SJSA1 (cell line): ENCODE measurements around the gene AHRR. TPM values are rescaled to one million over a fixed set of nuclear protein-coding genes. Genes with fewer than 3 reads are reported as not detected.

Experiments used
- DNase-seq, 2 experiments: peaks; one replicate each; pipeline ENCODE4 v3.0.0-alpha.2; 2015 to 2020; ENCODE audit warnings: low spot score in 2 of 2, low read depth in 1 of 2
- H3K27ac ChIP-seq: fragments of 250-450 bp; sonication (Bioruptor Pico); 2 replicates; pipeline ENCODE4 v1.5.1; 2020; ENCODE audit warnings: mild to moderate bottlenecking, moderate library complexity
- H3K27me3 ChIP-seq: fragments of 250-450 bp; sonication (Bioruptor Pico); replicated peaks from 2 replicates; pipeline ENCODE4 v1.5.1; 2020; ENCODE audit warnings: mild to moderate bottlenecking, moderate library complexity
- H3K36me3 ChIP-seq: fragments of 250-450 bp; sonication (Bioruptor Pico); 2 replicates; pipeline ENCODE4 v1.5.1; 2020; ENCODE audit warnings: mild to moderate bottlenecking
- H3K4me1 ChIP-seq: fragments of 250-450 bp; sonication (Bioruptor Pico); replicated peaks from 2 replicates; pipeline ENCODE4 v1.6.1; 2021; ENCODE audit warnings: mild to moderate bottlenecking
- H3K4me3 ChIP-seq: fragments of 250-450 bp; sonication (Bioruptor Pico); 2 replicates; pipeline ENCODE4 v1.5.1; 2020; ENCODE audit warnings: mild to moderate bottlenecking
- H3K9me3 ChIP-seq: fragments of 250-450 bp; sonication (Bioruptor Pico); replicated peaks from 2 replicates; pipeline ENCODE4 v1.5.1; 2020; ENCODE audit warnings: mild to moderate bottlenecking
- total RNA-seq: library from RNA; depleted of rRNA; stranded (reverse); fragments of >200 nt; shearing (Covaris generic); gene quantifications from 2 replicates; pipeline ENCODE4 v1.2.3, GENCODE V29; 2014

AHRR gene
- total RNA-seq, 1 experiment from 2014 or later, result 22.6 TPM

DNA sequence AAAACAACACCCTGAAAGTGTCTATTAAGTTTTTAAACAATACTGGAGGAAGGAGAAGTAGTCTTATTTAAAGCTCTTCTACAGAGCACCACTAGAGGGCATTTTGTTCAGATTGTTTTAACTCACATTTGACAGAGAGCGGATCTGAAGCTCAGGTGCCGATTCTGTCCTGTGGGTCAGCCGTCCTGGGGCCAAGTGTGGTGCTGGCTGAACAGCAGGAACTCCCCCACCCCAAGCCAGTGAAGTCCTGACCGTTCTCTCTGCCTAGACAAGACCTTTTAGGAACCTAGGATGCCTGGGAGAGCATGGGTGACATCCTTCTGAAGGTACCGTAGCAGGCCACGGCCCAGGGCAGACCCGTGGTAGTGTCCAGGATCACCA lies 125.4 kb downstream of the AHRR start:
- H3K4me3 ChIP-seq, result no peak overlapping the region
- peaks cover 21% of the 10 kb centered on the region for H3K4me1 ChIP-seq
- H3K27ac ChIP-seq, result no peak overlapping the region
- H3K36me3 ChIP-seq, result peaks cover 78% of the 10 kb centered on the region
- H3K9me3 ChIP-seq, result peaks cover 5% of the 10 kb centered on the region
- DNase-seq, result peak in 1 of 2 experiments; percentile 27
- no peaks in the 10 kb centered on the region for H3K27me3 ChIP-seq

DNA sequence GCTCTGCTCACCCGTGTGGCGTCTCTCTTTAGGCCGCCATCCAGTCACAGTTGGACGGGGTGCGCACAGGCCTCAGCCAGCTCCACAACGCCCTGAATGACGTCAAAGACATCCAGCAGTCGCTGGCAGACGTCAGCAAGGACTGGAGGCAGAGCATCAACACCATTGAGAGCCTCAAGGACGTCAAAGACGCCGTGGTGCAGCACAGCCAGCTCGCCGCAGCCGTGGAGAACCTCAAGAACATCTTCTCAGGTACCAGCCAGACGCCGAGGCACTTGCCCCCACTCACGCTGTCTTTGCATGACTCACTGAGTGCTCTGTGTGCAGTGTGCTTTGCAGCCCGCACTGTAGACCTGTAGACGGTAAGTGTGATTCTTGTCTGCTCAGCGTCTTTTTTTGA lies 126.0 kb downstream of the AHRR start:
- peaks cover 15% of the 10 kb centered on the region for H3K4me1 ChIP-seq
- H3K36me3 ChIP-seq, result peaks cover 83% of the 10 kb centered on the region
- DNase-seq, result peak in 1 of 2 experiments; percentile 20
- H3K4me3 ChIP-seq, result no peak overlapping the region
- no peaks in the 10 kb centered on the region for H3K27me3 ChIP-seq
- H3K27ac ChIP-seq, result no peak overlapping the region
- H3K9me3 ChIP-seq, result peaks cover 11% of the 10 kb centered on the region

DNA sequence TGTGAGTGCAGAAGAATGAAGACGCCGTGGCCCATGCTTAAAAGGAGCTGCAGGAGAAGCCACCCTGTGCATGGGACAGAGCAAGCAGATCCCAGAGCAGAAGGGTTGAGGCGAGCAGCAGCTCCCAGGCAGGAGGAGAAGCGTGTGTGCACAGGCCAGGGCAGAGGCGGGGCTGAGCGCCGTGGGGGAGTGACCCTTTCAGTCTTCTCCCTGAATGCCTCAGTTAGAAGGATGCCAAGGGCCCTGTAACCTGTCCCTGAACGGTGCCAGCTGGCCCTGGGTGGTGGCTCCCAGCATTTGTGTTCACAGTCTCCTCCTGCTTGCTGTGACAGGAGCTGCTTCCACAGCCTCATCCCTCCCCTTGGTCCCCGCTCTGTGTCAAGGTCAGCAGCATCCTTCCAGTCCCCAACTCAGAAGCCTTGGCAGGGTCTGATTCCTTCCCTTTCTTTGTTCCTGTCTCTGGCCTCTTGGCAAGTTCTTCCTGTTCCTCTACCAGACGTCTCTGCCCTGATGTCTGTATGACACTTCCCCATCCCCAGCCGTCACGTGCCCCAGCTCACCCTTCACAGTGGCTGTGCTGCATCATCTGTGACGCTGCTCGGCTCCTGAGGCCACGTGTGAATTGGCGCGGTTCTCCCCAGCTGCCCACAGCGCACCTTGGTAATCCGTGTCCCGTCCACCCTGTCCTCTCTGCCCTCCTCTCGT lies 126.7 kb downstream of the AHRR start:
- Histone ChIP-seq H3K4me1 (peaks cover 12% of the 10 kb centered on the region), H3K36me3 (peaks cover 85% of the 10 kb centered on the region), H3K9me3 (peaks cover 11% of the 10 kb centered on the region), H3K27ac (no peak overlapping the region), H3K4me3 (no peak overlapping the region), H3K27me3 (no peaks in the 10 kb centered on the region)
- DNase-seq, result peak in 1 of 2 experiments; percentile 39

DNA sequence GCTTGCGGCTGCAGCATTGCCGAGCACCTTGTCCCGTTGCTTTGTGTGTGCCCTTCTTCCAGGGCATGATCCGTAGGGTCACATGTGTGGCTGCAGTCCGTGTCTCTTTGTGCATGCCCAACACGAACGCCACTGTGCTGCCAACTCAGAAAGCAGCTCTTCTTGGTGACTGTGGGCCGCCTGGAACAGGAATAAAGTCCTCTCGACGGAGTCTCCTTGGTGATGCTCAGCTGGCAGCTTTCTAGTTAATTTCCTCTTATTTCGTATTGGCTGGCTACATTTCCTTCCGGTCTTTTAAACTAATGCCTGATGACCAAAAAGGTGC lies 127.2 kb downstream of the AHRR start:
- H3K36me3 ChIP-seq, result peaks cover 85% of the 10 kb centered on the region
- DNase-seq, result peak in 1 of 2 experiments; percentile 35
- peaks cover 11% of the 10 kb centered on the region for H3K9me3 ChIP-seq
- H3K27me3 ChIP-seq, result no peaks in the 10 kb centered on the region
- peaks cover 8% of the 10 kb centered on the region for H3K4me1 ChIP-seq
- no peak overlapping the region for H3K27ac ChIP-seq
- H3K4me3 ChIP-seq, result no peak overlapping the region

DNA sequence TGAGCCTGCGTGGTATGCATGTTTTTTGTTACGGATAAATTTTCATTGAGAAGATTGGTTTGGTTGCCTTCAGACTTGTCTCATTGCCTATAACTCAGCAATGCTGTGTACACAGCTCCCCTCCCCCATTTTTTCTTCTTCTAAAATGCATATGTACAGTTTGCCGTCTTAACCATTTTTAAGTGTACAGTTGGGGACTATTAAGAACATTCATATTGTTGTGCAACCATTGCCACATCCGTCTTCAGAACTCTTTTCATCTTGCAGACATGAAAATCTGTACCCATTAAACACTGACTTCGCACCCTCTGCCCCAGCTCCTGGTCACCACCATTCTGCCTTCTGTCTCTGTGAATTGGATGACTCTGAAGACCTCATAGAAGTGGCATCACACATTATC lies 127.6 kb downstream of the AHRR start:
- Histone ChIP-seq H3K4me3 (no peak overlapping the region), H3K9me3 (peaks cover 11% of the 10 kb centered on the region), H3K36me3 (peaks cover 86% of the 10 kb centered on the region), H3K27ac (no peak overlapping the region), H3K4me1 (peaks cover 4% of the 10 kb centered on the region; the same call in 1 of the 2 replicates), H3K27me3 (no peaks in the 10 kb centered on the region)
- DNase-seq, result no peak

DNA sequence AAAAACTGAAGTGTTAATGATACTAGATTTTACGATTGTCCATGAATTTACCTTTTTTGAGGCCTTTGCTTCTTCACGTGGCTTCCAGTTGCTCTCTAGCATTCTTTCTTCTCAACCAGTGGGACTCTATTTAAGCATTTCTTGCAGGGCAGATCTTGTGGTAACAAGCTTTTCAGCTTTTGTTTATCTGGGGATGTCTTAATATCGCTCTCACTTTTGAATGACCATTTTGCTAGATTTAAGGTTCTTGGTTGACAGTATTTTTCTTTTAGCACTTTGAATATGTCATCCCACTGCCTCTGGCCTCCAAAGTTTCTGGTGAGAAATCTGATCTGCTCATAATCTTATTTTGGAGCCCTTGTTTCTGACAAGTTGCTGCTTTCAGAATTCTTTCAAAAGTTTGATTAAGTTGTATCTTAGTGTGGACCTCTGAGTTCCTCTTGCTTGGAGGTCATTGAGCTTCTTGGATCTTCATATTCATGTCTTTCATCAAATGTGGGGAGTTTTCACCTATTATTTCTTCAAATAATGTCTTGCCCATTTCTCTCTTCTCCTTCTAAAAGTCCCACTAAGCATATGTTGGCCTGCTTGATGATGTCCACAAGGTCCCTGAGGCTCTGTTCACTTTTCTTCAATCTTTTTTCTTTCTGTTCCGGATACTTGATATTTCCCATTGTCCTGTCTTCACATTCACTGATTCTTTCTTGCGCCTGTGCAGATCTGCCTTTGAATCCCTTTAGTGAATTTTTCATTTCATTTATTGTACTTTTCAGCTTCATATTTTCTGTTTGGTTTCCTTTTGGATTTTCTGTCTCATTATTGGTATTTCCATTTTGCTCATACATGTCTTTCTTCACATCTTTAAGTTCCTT lies 130.3 kb downstream of the AHRR start:
- Histone ChIP-seq H3K4me1 (peaks cover 6% of the 10 kb centered on the region), H3K4me3 (no peak overlapping the region), H3K36me3 (peaks cover 97% of the 10 kb centered on the region), H3K27me3 (no peaks in the 10 kb centered on the region), H3K27ac (no peak overlapping the region), H3K9me3 (peaks cover 11% of the 10 kb centered on the region)
- DNase-seq, result no peak

DNA sequence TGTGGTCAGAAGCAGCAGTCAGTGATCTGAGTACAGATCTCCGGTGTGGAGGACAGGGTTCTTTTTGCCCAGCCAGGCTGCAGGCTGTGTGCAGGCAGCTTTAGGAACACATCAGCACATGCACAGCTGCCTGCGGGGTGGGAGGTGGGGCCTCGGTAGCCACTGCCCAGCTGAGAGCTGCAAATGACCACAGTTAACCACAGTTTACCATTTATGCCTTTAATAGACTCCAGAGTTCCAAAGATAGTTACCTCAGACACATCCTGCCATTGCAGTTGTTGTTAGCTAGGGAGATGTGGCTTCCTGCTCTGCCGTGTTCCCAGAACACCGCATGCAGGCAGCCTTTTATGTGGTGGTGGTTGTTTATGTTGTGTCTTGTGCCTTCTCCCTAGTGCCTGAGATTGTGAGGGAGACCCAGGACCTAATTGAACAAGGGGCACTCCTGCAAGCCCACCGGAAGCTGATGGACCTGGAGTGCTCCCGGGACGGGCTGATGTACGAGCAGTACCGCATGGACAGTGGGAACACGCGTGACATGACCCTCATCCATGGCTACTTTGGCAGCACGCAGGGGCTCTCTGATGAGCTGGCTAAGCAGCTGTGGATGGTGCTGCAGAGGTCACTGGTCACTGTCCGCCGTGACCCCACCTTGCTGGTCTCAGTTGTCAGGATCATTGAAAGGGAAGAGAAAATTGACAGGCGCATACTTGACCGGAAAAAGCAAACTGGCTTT lies 131.6 kb downstream of the AHRR start:
- DNase-seq, result peak in 1 of 2 experiments; percentile 29
- Histone ChIP-seq H3K36me3 (peaks cover 97% of the 10 kb centered on the region), H3K4me3 (no peak overlapping the region), H3K27me3 (no peaks in the 10 kb centered on the region), H3K4me1 (peaks cover 16% of the 10 kb centered on the region), H3K9me3 (peaks cover 11% of the 10 kb centered on the region), H3K27ac (no peak overlapping the region)

DNA sequence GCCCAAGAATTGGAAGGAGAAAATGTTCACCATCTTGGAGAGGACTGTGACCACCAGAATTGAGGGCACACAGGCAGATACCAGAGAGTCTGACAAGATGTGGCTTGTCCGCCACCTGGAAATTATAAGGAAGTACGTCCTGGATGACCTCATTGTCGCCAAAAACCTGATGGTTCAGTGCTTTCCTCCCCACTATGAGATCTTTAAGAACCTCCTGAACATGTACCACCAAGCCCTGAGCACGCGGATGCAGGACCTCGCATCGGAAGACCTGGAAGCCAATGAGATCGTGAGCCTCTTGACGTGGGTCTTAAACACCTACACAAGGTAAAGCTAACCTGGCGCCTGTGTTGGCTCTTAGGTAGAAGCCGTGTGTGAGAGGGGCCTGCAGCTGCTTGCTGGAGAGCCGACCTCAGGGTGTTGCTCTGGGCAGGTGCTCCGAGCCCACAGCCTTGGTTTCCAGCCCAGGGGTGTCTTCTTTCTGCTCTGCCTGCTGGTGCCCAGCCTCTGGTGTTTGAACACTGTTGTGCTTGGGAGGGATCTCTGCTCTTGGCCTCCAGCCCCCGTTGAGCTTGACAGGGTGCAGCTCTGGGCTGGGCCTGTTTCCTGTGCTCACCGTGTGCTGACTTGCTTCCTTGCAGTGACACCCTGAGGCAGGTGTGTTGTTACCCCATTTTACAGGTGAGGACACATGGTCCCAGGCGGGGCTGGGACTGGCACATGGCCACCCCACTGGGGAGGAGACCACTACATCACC lies 132.4 kb downstream of the AHRR start:
- Histone ChIP-seq H3K27ac (no peak overlapping the region), H3K4me1 (peaks cover 23% of the 10 kb centered on the region), H3K36me3 (peaks cover 97% of the 10 kb centered on the region), H3K27me3 (no peaks in the 10 kb centered on the region), H3K4me3 (no peak overlapping the region), H3K9me3 (peaks cover 11% of the 10 kb centered on the region)
- DNase-seq, result peak in 1 of 2 experiments; percentile 38

DNA sequence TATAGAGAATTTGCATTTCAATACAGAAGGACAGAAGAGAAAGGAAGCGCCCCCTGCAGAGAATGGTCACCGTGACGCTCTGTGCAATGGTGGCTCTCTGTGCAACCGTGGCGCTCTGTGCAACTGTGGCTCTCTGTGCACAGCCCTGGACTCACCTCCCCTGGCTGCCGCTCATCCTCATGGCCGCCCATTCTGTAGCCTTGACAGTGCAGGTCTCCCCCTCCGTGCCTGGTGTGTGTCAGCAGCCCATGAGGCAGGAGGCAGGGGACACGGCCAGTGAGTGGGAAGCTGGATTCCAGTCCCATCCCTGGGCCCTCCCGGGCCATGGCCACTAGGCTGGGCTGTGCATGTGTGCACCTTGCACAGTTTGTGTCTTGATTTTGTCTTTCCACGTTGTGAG lies 133.4 kb downstream of the AHRR start:
- peak in 1 of 2 experiments; percentile 41 for DNase-seq
- Histone ChIP-seq H3K36me3 (peaks cover 95% of the 10 kb centered on the region), H3K27ac (no peak overlapping the region), H3K9me3 (peaks cover 11% of the 10 kb centered on the region), H3K4me3 (no peak overlapping the region), H3K27me3 (no peaks in the 10 kb centered on the region), H3K4me1 (peaks cover 24% of the 10 kb centered on the region)

DNA sequence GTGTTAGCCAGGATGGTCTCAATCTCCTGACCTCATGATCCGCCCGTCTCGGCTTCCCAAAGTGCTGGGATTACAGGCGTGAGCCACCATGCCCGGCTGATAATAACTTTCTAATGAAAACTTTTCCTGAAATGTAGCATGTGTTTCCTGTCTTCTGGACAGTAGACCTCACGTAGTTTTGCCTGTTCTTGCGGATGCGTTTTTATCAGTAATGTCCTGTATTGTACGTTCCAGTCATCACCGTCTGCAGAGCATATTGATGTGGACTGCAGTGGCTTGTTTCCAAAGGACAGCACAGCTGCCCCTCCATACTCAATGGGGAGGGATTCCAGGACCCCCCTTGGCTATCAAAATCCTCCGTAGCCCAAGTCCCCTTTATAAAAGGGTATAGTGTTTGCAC lies 134.3 kb downstream of the AHRR start:
- H3K4me3 ChIP-seq, result no peak overlapping the region
- peaks cover 11% of the 10 kb centered on the region for H3K9me3 ChIP-seq
- no peak overlapping the region for H3K27ac ChIP-seq
- peaks cover 95% of the 10 kb centered on the region for H3K36me3 ChIP-seq
- peak in 1 of 2 experiments; percentile 21 for DNase-seq
- H3K27me3 ChIP-seq, result no peaks in the 10 kb centered on the region
- H3K4me1 ChIP-seq, result peaks cover 24% of the 10 kb centered on the region

DNA sequence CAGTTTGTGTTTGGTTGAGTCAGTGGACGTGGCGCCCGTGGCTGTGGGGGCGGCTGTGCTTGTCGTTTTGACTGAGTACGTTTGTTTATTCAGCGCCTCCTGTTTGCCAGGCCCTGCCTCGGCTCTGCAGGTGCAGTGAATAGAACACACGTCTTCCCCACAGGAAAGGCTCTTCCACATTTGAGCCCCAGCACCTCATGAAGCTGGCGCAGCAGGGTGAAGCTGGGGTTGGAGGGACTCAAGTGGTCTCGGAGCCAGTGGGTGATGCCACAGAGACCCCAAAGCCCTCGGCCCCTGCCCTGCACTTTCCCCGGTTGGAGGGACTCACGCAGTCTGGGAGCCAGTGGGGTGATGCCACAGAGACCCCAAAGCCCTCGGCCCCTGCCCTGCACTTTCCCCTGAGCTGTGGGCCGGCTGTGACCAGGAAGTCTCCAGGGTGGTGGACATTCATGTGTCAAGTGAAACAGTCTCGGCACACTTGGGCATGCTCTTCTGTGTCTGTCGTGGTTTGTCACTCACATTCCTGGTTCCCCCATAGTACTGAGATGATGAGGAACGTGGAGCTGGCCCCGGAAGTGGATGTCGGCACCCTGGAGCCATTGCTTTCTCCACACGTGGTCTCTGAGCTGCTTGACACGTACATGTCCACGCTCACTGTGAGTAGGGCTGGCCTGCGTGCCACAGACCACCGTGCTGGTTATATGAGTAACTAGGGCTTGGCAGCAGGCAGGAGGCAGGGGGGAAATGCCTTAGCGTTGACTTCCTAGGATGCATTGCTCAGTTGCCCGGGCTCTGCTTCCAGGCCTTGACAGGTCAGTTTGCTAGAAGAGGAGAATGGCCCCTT lies 135.1 kb downstream of the AHRR start:
- no peak overlapping the region for H3K4me3 ChIP-seq
- H3K27ac ChIP-seq, result peak overlapping the region; percentile 43; the same call in 1 of the 2 replicates
- DNase-seq, result peak in 1 of 2 experiments; percentile 52
- peaks cover 24% of the 10 kb centered on the region for H3K4me1 ChIP-seq
- H3K27me3 ChIP-seq, result no peaks in the 10 kb centered on the region
- peaks cover 89% of the 10 kb centered on the region for H3K36me3 ChIP-seq
- peaks cover 9% of the 10 kb centered on the region for H3K9me3 ChIP-seq

DNA sequence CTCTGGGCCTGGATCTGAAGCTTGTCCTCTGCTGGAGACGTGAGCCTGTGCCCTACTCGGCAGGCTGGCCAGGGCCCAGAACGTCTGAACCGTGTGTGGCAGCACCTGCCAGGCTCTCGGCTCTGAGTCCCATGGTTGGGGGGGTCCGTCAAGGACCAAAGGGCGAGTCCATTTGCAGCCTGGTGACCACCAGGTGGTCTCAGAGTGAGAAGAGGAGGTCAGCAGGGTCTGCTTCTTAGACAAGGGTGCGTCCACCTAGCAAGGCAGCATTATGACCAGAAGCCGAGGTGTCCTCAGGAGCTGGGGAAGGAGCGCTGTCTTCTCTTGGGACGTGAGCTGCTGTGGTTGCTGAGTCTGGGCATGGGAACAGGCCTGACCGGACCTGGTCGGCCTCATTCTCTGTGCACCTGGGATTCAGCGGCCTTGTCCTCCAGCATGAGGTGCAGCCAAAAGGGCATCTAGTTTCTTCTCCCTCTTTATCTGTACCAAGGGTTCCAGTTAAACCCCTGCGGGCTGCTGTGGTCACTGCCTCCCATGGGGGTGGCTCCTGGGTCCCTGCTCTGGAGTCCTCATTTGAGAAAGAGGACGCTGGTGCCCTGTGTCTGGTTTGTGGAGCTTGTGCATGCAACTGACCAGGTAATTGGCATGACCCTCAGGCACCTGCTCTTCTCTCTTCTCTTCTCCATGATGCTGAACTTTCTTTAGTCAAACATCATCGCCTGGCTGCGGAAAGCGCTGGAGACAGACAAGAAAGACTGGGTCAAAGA lies 135.9 kb downstream of the AHRR start:
- Histone ChIP-seq H3K4me3 (no peak overlapping the region), H3K27ac (peak overlapping the region; percentile 10; the same call in 1 of the 2 replicates), H3K27me3 (no peaks in the 10 kb centered on the region), H3K4me1 (peaks cover 24% of the 10 kb centered on the region), H3K36me3 (peaks cover 88% of the 10 kb centered on the region), H3K9me3 (peaks cover under 1% of the 10 kb centered on the region)
- DNase-seq, result peak in 1 of 2 experiments; percentile 43
